Jurkat, Clone E6-1 (cell line): ENCODE data around the gene SBNO2.
"Not testable (repeated sequence)": the region's sequence is repeated elsewhere in the genome, so short reads cannot be mapped to it uniquely, and the experiment has no call there.

Source experiments
- DNase-seq: peaks from one replicate; pipeline ENCODE4 v3.0.0-alpha.2; 2011; ENCODE audit warnings: low read depth, low spot score
- H3K4me3 ChIP-seq: 2 replicates; pipeline ENCODE4 v1.5.1; 2011; ENCODE audit warnings: mild to moderate bottlenecking, low read length, control low read depth, moderate library complexity

Gene SBNO2

GRCh38 chr19:1125601-1126467, 48.2 kb downstream of the SBNO2 start:
- no peak for DNase-seq
- no peak overlapping the region for H3K4me3 ChIP-seq

- no peak for DNase-seq
- H3K4me3 ChIP-seq = no peak overlapping the region
Measured at GRCh38 chr19:1123885-1124677, 50.0 kb downstream of the SBNO2 start.

GRCh38 chr19:1123381-1123780, 50.7 kb downstream of the SBNO2 start:
- no peak for DNase-seq
- H3K4me3 ChIP-seq = no peak overlapping the region

- no peak for DNase-seq
Measured at GRCh38 chr19:1122972-1123363, 51.1 kb downstream of the SBNO2 start.

GRCh38 chr19:1122021-1122971, 51.8 kb downstream of the SBNO2 start:
- DNase-seq = no peak
- no peak overlapping the region for H3K4me3 ChIP-seq

More at GRCh38 chr19:1122972-1123363, 51.1 kb downstream of the SBNO2 start:
- H3K4me3 ChIP-seq = no peak overlapping the region

GRCh38 chr19:1121395-1121794, 52.7 kb downstream of the SBNO2 start:
- no peak overlapping the region for H3K4me3 ChIP-seq
- DNase-seq = no peak

- no peak for DNase-seq
- no peak overlapping the region for H3K4me3 ChIP-seq
Measured at GRCh38 chr19:1119475-1120217, 54.4 kb downstream of the SBNO2 start.

- no peak for DNase-seq
- no peak overlapping the region for H3K4me3 ChIP-seq
Measured at GRCh38 chr19:1118999-1119398, 55.1 kb downstream of the SBNO2 start.

- DNase-seq = no peak
- H3K4me3 ChIP-seq = no peak overlapping the region
Measured at GRCh38 chr19:1117654-1118053, 56.4 kb downstream of the SBNO2 start.

GRCh38 chr19:1116726-1117581, 57.1 kb downstream of the SBNO2 start:
- no peak for DNase-seq
- no peak overlapping the region for H3K4me3 ChIP-seq

- DNase-seq = no peak
Measured at GRCh38 chr19:1115646-1116420, 58.2 kb downstream of the SBNO2 start.

GRCh38 chr19:1114728-1115127, 59.3 kb downstream of the SBNO2 start:
- H3K4me3 ChIP-seq = not testable (repeated sequence)

More at GRCh38 chr19:1115646-1116420, 58.2 kb downstream of the SBNO2 start:
- H3K4me3 ChIP-seq = no peak overlapping the region

GRCh38 chr19:1113986-1114483, 60.0 kb downstream of the SBNO2 start:
- no peak for DNase-seq

More at GRCh38 chr19:1114728-1115127, 59.3 kb downstream of the SBNO2 start:
- DNase-seq = not testable (repeated sequence)

GRCh38 chr19:1113030-1113985, 60.8 kb downstream of the SBNO2 start:
- H3K4me3 ChIP-seq = no peak overlapping the region
- peak; percentile 63 for DNase-seq

More at GRCh38 chr19:1113986-1114483, 60.0 kb downstream of the SBNO2 start:
- H3K4me3 ChIP-seq = no peak overlapping the region

GRCh38 chr19:1112268-1113029, 61.6 kb downstream of the SBNO2 start:
- no peak overlapping the region for H3K4me3 ChIP-seq
- no peak for DNase-seq
